Tibial artery (tissue), 4 donors: ENCODE data around the gene PNLDC1.

ENCODE experiments used
- DNase-seq, 2 donors: peaks; one replicate each; pipeline ENCODE4 v3.0.0-alpha.2; 2019
- H3K27ac ChIP-seq, 2 donors: fragments of 200-600 bp; sonication (generic) in 1 of 2; 1 replicate in 1 of 2; 2 replicates in 1 of 2; pipeline ENCODE4 v1.5.1; 2018 to 2019; ENCODE audit warnings: mild to moderate bottlenecking in 1 of 2
- H3K27me3 ChIP-seq, 2 donors: fragments of 200-600 bp; sonication (generic) in 1 of 2; one replicate each; pipeline versions ENCODE4 v1.5.1 to v1.6.0; 2016 to 2019
- H3K36me3 ChIP-seq, 3 donors: fragments of 200-600 bp; sonication (generic) in 2 of 3; one replicate each; pipeline ENCODE4 v1.5.1; 2016 to 2019; ENCODE audit warnings: mild to moderate bottlenecking in 2 of 3
- H3K4me1 ChIP-seq, 4 donors: fragments of 200-600 bp; sonication (generic) in 2 of 4; 1 replicate in 3 of 4; 2 replicates in 1 of 4; pipeline ENCODE4 v1.5.1; 2016 to 2019
- H3K4me3 ChIP-seq, 2 donors: fragments of 200-600 bp; sonication (generic) in 1 of 2; 1 replicate in 1 of 2; 2 replicates in 1 of 2; pipeline ENCODE4 v1.5.1; 2018 to 2019; ENCODE audit warnings: mild to moderate bottlenecking in 2 of 2
- H3K9me3 ChIP-seq, 3 donors: fragments of 200-600 bp; sonication (generic) in 1 of 3; one replicate each; pipeline ENCODE4 v1.5.1; 2016 to 2019
- intact Hi-C: fragments of 100-400 bp; cut with DNase I; formaldehyde crosslinking; loops from one replicate; pipeline ENCODE4 v1.15.0; 2023; ENCODE audit warnings: low total_unique reads
- TF ChIP-seq, protein P1 (sequence below), 2 experiments: fragments of 200-600 bp in 1 of 2; fragments of 450-650 bp in 1 of 2; IDR thresholded peaks; one replicate each; pipeline ENCODE4 v1.5.1; 2017 to 2019; ENCODE audit warnings: antibody characterized with exemption in 2 of 2, mild to moderate bottlenecking in 1 of 2, moderate library complexity in 1 of 2

The PNLDC1 gene

DNA sequence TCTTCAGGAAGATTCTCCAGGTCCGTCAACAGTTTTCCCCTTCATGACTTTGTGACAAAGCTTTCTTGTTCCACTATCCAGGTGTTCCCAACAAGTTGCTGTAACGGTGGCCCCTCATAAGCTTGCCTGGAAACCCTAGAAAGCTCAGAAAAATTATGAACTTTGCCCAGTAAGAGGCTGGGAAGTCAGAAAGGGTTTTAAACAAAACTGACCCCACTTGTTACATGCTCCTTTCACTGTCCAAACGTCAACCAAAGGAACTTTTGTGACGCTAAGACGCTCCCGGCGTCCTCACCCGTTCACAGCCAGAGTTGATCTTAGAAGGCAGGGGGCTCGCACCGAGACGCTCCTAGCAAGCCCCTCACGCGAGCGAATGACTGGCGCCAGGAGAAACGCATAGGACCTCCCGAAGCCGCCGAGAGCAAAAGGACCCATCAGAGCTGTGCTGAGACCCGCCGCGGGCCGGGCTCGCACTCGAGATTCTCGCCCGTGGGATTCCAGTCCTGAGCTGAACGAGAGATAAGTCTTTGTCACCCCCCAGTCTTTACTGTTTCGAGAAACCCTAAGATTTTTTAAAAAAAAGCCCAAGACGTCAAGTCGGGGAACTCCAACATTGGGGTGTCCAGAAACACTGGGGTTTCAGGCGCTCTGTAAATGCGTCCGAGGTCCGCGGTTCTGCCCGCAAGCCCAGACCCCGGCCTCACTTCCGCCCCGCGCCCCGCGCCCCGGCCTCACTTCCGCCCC lies 38.8 kb upstream of the PNLDC1 start:
- Histone ChIP-seq H3K9me3 (no peaks in the 10 kb centered on the region), H3K4me3 (peak overlapping the region; percentile 64 to 84), H3K36me3 (peaks cover 0 to 29% (median 16%) of the 10 kb centered on the region in 3 donors), H3K27ac (peak overlapping the region; percentile 92 to 95), H3K4me1 (peaks cover 0 to 26% (median 18%) of the 10 kb centered on the region in 4 donors), H3K27me3 (no peaks in the 10 kb centered on the region)
- DNase-seq = peak; percentile 38 to 73
- intact Hi-C loops = loop anchor here (2.0 to 5.0 kb wide), 2 partner anchors 34 to 66 kb away; partner anchors contain the start of gene WTAP
- TF ChIP-seq, protein P1, sequence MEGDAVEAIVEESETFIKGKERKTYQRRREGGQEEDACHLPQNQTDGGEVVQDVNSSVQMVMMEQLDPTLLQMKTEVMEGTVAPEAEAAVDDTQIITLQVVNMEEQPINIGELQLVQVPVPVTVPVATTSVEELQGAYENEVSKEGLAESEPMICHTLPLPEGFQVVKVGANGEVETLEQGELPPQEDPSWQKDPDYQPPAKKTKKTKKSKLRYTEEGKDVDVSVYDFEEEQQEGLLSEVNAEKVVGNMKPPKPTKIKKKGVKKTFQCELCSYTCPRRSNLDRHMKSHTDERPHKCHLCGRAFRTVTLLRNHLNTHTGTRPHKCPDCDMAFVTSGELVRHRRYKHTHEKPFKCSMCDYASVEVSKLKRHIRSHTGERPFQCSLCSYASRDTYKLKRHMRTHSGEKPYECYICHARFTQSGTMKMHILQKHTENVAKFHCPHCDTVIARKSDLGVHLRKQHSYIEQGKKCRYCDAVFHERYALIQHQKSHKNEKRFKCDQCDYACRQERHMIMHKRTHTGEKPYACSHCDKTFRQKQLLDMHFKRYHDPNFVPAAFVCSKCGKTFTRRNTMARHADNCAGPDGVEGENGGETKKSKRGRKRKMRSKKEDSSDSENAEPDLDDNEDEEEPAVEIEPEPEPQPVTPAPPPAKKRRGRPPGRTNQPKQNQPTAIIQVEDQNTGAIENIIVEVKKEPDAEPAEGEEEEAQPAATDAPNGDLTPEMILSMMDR (IDR thresholded peaks at IDR 0.05) = no peak

DNA sequence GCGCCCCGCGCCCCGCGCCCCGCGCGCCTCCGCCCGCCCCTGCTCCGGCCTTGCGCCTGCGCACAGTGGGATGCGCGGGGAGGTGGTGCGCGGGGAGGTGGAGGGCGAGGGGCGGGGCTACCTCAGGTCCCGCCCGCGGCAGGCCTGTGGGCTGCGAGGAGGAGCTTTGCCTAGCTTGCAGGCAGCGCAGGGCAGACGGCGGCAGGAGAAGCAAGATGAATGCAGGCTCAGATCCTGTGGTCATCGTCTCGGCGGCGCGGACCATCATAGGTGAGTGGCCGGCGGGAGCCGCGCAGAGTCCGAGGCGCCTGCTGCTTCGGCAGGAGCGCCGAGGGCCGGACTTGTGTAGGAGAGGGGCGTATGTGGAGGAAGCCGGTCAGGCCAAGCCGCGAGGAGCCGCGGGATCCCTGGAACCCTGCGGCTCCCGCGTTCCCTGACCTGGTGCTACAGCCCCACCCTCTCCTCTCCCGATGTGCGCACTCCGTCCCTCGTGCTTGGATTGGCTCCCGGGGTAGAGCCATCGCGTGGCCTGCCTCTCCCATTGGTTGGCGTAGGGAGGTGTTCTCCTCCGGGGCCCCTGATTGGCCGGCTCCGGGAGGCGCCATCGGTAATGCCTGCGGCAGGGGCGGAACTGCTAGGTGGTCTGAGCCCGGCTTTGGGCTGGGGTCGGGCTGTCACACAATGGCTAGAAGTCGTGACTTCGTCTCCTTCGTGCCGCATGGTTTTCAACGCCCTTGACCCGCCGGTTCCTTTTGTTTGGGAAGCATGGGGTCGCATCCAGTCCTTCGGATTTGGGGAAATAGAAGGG lies 38.0 kb upstream of the PNLDC1 start, which contains the start of gene ACAT2:
Gene ACAT2, plus strand, starts transcription at position 173 of the 808 bp plus-strand sequence. Its CDS starts 43 bp downstream, at position 216.
- Histone ChIP-seq H3K27me3 (no peaks in the 10 kb centered on the region), H3K4me1 (peaks cover 0 to 26% (median 18%) of the 10 kb centered on the region in 4 donors), H3K36me3 (peaks cover 6 to 31% (median 19%) of the 10 kb centered on the region in 3 donors), H3K27ac (peak within 1 kb of the TSS; percentile 92 to 95), H3K9me3 (no peaks in the 10 kb centered on the region), H3K4me3 (peak within 1 kb of the TSS; percentile 64 to 84)
- peak; percentile 97 to 98 for DNase-seq
- intact Hi-C loops = loop anchor here (2.0 to 5.0 kb wide), 2 partner anchors 35 to 67 kb away; partner anchors contain the start of gene WTAP
- TF ChIP-seq, protein P1 (IDR thresholded peaks at IDR 0.05) = peak in 1 of 2 experiments; percentile 29

DNA sequence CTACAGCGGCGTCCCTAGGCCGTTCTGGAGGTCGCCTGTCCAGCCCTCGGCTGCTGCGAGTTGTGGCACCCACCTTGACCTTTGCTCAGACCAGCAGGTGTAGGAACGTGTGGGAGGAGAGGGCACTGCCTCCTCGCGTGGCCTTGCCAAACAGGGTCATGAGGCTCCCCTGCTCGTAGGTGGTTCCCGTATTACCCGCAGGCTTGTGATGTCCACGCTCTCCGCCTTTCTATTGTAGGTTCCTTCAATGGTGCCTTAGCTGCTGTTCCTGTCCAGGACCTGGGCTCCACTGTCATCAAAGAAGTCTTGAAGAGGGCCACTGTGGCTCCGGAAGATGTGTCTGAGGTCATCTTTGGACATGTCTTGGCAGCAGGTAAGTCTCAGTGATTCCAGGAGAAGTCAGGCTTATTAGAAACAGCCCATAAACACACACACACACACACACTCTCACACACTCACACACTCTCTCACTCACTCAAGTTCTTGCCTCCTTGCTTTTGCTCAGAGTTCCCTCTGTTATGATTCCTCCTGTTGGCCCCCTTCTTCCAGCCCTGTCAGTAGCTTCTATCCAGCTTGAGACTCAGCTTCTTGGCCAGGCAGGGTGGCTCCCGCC lies 37.3 kb upstream of the PNLDC1 start:
- H3K27me3 ChIP-seq = no peaks in the 10 kb centered on the region
- H3K27ac ChIP-seq = peak overlapping the region; percentile 92 to 95
- no peaks in the 10 kb centered on the region for H3K9me3 ChIP-seq
- TF ChIP-seq, protein P1 (IDR thresholded peaks at IDR 0.05) = no peak
- peaks cover 0 to 26% (median 18%) of the 10 kb centered on the region in 4 donors for H3K4me1 ChIP-seq
- DNase-seq = peak in 1 of 2 donors; percentile 71
- intact Hi-C loops = loop anchor here (5.0 kb wide), 1 partner anchor 35 kb away; the partner anchor contains the start of gene WTAP
- peak overlapping the region; percentile 64 to 84 for H3K4me3 ChIP-seq
- peaks cover 12 to 32% (median 19%) of the 10 kb centered on the region in 3 donors for H3K36me3 ChIP-seq

DNA sequence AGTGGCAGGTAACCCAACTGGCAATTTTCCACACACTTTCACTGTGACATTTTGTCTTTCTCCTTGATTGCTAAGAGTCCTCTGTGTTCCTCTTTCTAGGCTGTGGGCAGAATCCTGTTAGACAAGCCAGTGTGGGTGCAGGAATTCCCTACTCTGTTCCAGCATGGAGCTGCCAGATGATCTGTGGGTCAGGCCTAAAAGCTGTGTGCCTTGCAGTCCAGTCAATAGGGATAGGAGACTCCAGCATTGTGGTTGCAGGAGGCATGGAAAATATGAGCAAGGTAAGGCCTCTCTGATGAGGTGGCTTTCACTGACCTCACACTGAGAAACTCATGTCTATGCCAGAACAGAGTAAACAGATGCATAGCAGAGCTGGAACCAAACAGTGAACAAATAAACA lies 33.2 kb upstream of the PNLDC1 start:
- Histone ChIP-seq H3K27ac (no peak overlapping the region), H3K4me3 (no peak overlapping the region), H3K27me3 (no peaks in the 10 kb centered on the region), H3K36me3 (peaks cover 24 to 58% (median 25%) of the 10 kb centered on the region in 3 donors), H3K9me3 (no peaks in the 10 kb centered on the region), H3K4me1 (peaks cover 0 to 10% (median 8%) of the 10 kb centered on the region in 4 donors)
- DNase-seq = no peak
- TF ChIP-seq, protein P1 (IDR thresholded peaks at IDR 0.05) = no peak
- intact Hi-C loops = no loop called here

DNA sequence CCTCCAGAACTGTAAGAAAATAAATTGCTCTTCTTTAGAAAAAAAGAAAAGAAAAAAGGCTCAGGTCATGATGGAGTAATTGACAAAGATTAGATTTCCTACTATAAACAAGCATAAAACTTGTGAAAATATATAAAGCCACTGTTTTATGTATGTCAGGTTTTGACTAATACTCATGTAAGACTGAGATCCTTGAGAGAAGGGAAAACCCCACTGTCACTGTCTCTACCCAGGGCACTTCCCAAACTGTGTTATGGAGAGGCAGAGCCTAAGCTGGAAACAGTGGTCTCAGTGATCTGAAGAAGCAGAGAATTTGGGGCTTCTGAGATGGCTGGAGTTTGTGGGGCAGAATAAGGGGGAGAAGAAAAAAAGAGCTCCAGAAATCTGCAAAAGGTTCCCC lies 30.6 kb upstream of the PNLDC1 start:
- Histone ChIP-seq H3K27ac (no peak overlapping the region), H3K4me1 (no peaks in the 10 kb centered on the region), H3K36me3 (peaks cover 24 to 65% (median 30%) of the 10 kb centered on the region in 3 donors), H3K9me3 (no peaks in the 10 kb centered on the region), H3K27me3 (no peaks in the 10 kb centered on the region), H3K4me3 (no peak overlapping the region)
- intact Hi-C loops = no loop called here
- TF ChIP-seq, protein P1 (IDR thresholded peaks at IDR 0.05) = no peak
- DNase-seq = no peak
